ENCODE results near the gene MBIP.

Gene MBIP

GRCh38 chr14:36284971-36285595 lies 35.4 kb downstream of the MBIP start:
- no peak for TF ChIP-seq CTCF (IDR thresholded peaks at IDR 0.05; ENCODE audit: insufficient read depth, missing control alignments)
- no peak for FAIRE-seq
- no peak for DNase-seq (ENCODE audit: insufficient read length, low spot score)

- no peak for DNase-seq (ENCODE audit: insufficient read length, low spot score)
- FAIRE-seq = no peak
- TF ChIP-seq CTCF (IDR thresholded peaks at IDR 0.05; ENCODE audit: insufficient read depth, missing control alignments) = no peak
Observed at GRCh38 chr14:36281309-36281708, 39.1 kb downstream of the MBIP start.

GRCh38 chr14:36279306-36280190 lies 40.9 kb downstream of the MBIP start:
- no peak for DNase-seq (ENCODE audit: insufficient read length, low spot score)
- no peak for FAIRE-seq
- TF ChIP-seq CTCF (IDR thresholded peaks at IDR 0.05; ENCODE audit: insufficient read depth, missing control alignments) = no peak

GRCh38 chr14:36275741-36276140 lies 44.7 kb downstream of the MBIP start:
- DNase-seq (ENCODE audit: insufficient read length, low spot score) (no peak), FAIRE-seq (no peak)
- no peak for TF ChIP-seq CTCF (IDR thresholded peaks at IDR 0.05; ENCODE audit: insufficient read depth, missing control alignments)

GRCh38 chr14:36271939-36272907 lies 48.2 kb downstream of the MBIP start:
- TF ChIP-seq CTCF (IDR thresholded peaks at IDR 0.05; ENCODE audit: insufficient read depth, missing control alignments) = no peak
- FAIRE-seq = no peak
- DNase-seq (ENCODE audit: insufficient read length, low spot score) = no peak

- FAIRE-seq = no peak
- no peak for TF ChIP-seq CTCF (IDR thresholded peaks at IDR 0.05; ENCODE audit: insufficient read depth, missing control alignments)
- DNase-seq (ENCODE audit: insufficient read length, low spot score) = no peak
Observed at GRCh38 chr14:36271222-36271621, 49.2 kb downstream of the MBIP start.

All from D721Med (cell line).